HCT116 (cell line): ENCODE data around the gene YTHDF1. TPM values are rescaled to one million over a fixed set of nuclear protein-coding genes. Genes with fewer than 3 reads are reported as not detected.

Experiments
- ATAC-seq: fragments of 200-7000 bp; cut with Tn5 transposase; 2 replicates; pipeline ENCODE4 v1.9.1; 2020; ENCODE audit warnings: mild to moderate bottlenecking, moderate library complexity
- BruUV-seq: library from RNA; stranded (reverse); fragments of 400-500 nt; replicated peaks from 2 replicates; lab custom pipeline; 2021; lab: Mats Ljungman, UMichigan
- CTCF ChIA-PET: fragments of 300-600 bp; sonication (Branson Sonifier 250); formaldehyde crosslinking; loops from one replicate; lab custom pipeline; 2021; ENCODE audit warnings: antibody characterized with exemption; lab: Charles Lee
- POLR2A ChIA-PET: fragments of 300-600, 350-600 bp; sonication (Branson Sonifier 250); formaldehyde crosslinking; loops from one replicate; lab custom pipeline; 2021; ENCODE audit warnings: antibody characterized with exemption; lab: Charles Lee
- RAD21 ChIA-PET, 2 experiments: fragments of 300-600 bp; sonication (Branson Sonifier 250); formaldehyde crosslinking; loops; one replicate each; lab custom pipeline; 2023; ENCODE audit warnings: low total read pairs in 2 of 2; ENCODE audit not compliant: uncharacterized antibody in 2 of 2, unreplicated experiment in 2 of 2, low non-redundant PET in 1 of 2; lab: Charles Lee
- DNase-seq: peaks from one replicate; pipeline ENCODE4 v3.0.0-alpha.2; 2010; ENCODE audit warnings: low read depth, low spot score
- H2AFZ ChIP-seq: fragments of 200-600 bp; shearing (Covaris generic), sonication (generic); 2 replicates; pipeline ENCODE4 v1.6.1; 2017; ENCODE audit warnings: low read depth, mixed run types, mixed read lengths, antibody characterized with exemption, low read length; ENCODE audit not compliant: poor library complexity, severe bottlenecking
- H3K27ac ChIP-seq: 2 replicates; pipeline ENCODE4 v1.5.1; 2012; ENCODE audit warnings: low read depth, low read length
- H3K27me3 ChIP-seq: fragments of 200-600 bp; sonication (generic); 2 replicates; pipeline ENCODE4 v1.6.1; 2016; ENCODE audit warnings: mixed run types, low read length, mixed read lengths; ENCODE audit not compliant: insufficient read depth
- H3K36me3 ChIP-seq, 2 experiments: fragments of 200-500 bp in 1 of 2; fragments of 200-600 bp in 1 of 2; sonication (Bioruptor generic) in 1 of 2; sonication (generic) in 1 of 2; 2 replicates each; pipeline versions ENCODE4 v1.5.1 to v1.6.1; 2014 to 2016; ENCODE audit warnings: low read length in 2 of 2, inconsistent platforms in 1 of 2, mixed read lengths in 1 of 2, mixed run types in 1 of 2; ENCODE audit not compliant: insufficient read depth in 2 of 2, control insufficient read depth in 1 of 2
- H3K4me1 ChIP-seq, 2 experiments: fragments of 200-600 bp in 1 of 2; sonication (generic) in 1 of 2; 2 replicates each; pipeline versions ENCODE4 v1.5.1 to v1.6.1; 2012 to 2017; ENCODE audit warnings: low read length in 2 of 2, inconsistent platforms in 1 of 2, mild to moderate bottlenecking in 1 of 2, mixed read lengths in 1 of 2, mixed run types in 1 of 2, moderate library complexity in 1 of 2; ENCODE audit not compliant: insufficient read depth in 2 of 2, control insufficient read depth in 1 of 2
- H3K4me2 ChIP-seq: fragments of 200-600 bp; sonication (generic); 2 replicates; pipeline ENCODE4 v1.6.1; 2017; ENCODE audit warnings: mixed run types, low read length, mixed read lengths
- H3K4me3 ChIP-seq, 2 experiments: fragments of 200-600 bp in 1 of 2; sonication (generic) in 1 of 2; replicated peaks in 1 of 2; 2 replicates each; pipeline ENCODE4 v1.5.1; 2011 to 2016; ENCODE audit warnings: low read length in 2 of 2, control low read depth in 1 of 2, low read depth in 1 of 2, mild to moderate bottlenecking in 1 of 2, mixed read lengths in 1 of 2, mixed run types in 1 of 2
- H3K79me2 ChIP-seq: fragments of 200-600 bp; sonication (generic); 2 replicates; pipeline ENCODE4 v1.6.1; 2017; ENCODE audit warnings: mild to moderate bottlenecking, mixed run types, low read length, moderate library complexity, mixed read lengths; ENCODE audit not compliant: insufficient read depth
- H3K9ac ChIP-seq: fragments of 200-600 bp; sonication (generic); 2 replicates; pipeline ENCODE4 v1.6.1; 2016; ENCODE audit warnings: low read length, mixed read lengths
- H3K9me2 ChIP-seq: fragments of 200-600 bp; sonication (generic), shearing (Covaris generic); 2 replicates; pipeline ENCODE4 v1.6.1; 2017; ENCODE audit warnings: mixed run types, mild to moderate bottlenecking, moderate library complexity; ENCODE audit not compliant: insufficient read depth
- H3K9me3 ChIP-seq, 2 experiments: fragments of 200-500 bp in 1 of 2; fragments of 200-600 bp in 1 of 2; sonication (Bioruptor generic) in 1 of 2; sonication (generic) in 1 of 2; 2 replicates each; pipeline ENCODE4 v1.6.1; 2014 to 2017; ENCODE audit warnings: low read length in 2 of 2, mixed read lengths in 2 of 2, inconsistent platforms in 1 of 2, low read depth in 1 of 2, mild to moderate bottlenecking in 1 of 2, mixed run types in 1 of 2, moderate library complexity in 1 of 2; ENCODE audit not compliant: control insufficient read depth in 1 of 2, insufficient read depth in 1 of 2
- H4K20me1 ChIP-seq: fragments of 200-600 bp; sonication (generic), shearing (Covaris generic); 2 replicates; pipeline ENCODE4 v1.6.1; 2017; ENCODE audit warnings: mixed run types, mild to moderate bottlenecking, moderate library complexity; ENCODE audit not compliant: insufficient read depth
- CBX3 ChIP-seq: IDR thresholded peaks from 2 replicates; pipeline ENCODE4 v1.6.1; 2012; ENCODE audit warnings: low read depth
- EGR1 ChIP-seq: IDR thresholded peaks from 2 replicates; pipeline ENCODE4 v1.6.1; 2012; ENCODE audit warnings: low read depth
- POLR2A ChIP-seq: IDR thresholded peaks from 2 replicates; pipeline ENCODE4 v1.7.0; 2011; ENCODE audit warnings: borderline replicate concordance; ENCODE audit not compliant: insufficient read depth, insufficient read length; ENCODE audit errors: extremely low read depth
- RAD21 ChIP-seq: IDR thresholded peaks from 2 replicates; pipeline ENCODE4 v1.6.1; 2012; ENCODE audit warnings: low read depth, mild to moderate bottlenecking
- REST ChIP-seq: IDR thresholded peaks from 2 replicates; pipeline ENCODE4 v1.6.1; 2012; ENCODE audit warnings: low read depth
- SIN3A ChIP-seq: IDR thresholded peaks from 2 replicates; pipeline ENCODE4 v1.6.1; 2012; ENCODE audit warnings: low read depth
- SRF ChIP-seq: IDR thresholded peaks from 2 replicates; pipeline ENCODE4 v1.6.1; 2012; ENCODE audit warnings: low read depth
- YY1 ChIP-seq: IDR thresholded peaks from 2 replicates; pipeline ENCODE4 v1.6.1; 2011; ENCODE audit warnings: low read length, low read depth, moderate library complexity, mild to moderate bottlenecking; ENCODE audit not compliant: insufficient replicate concordance; ENCODE audit errors: extremely low read depth
- intact Hi-C: fragments of 100-400 bp; cut with micrococcal nuclease; formaldehyde crosslinking; loops from 2 replicates; pipeline ENCODE4 v1.10.0; 2022
- total RNA-seq: library from RNA; stranded (reverse); gene quantifications from one replicate; pipeline ENCODE4 v1.2.1, GENCODE V29; 2021; ENCODE audit not compliant: unreplicated experiment

The YTHDF1 gene
- total RNA-seq, 1 experiment from 2014 or later, result 42.8 TPM

- intact Hi-C loops, result no loop called here
- RAD21 ChIA-PET, result no interaction called here
- no TSS peak for BruUV-seq
- H3K9me3 ChIP-seq, result no peaks in the 10 kb centered on the region
- no peak overlapping the region for H3K4me2 ChIP-seq
- peaks cover 5 to 8% of the 10 kb centered on the region in 2 experiments; a peak in 2 of 4 replicates for H3K4me1 ChIP-seq
- H3K36me3 ChIP-seq, result peaks cover 57 to 79% of the 10 kb centered on the region in 2 experiments
- no peaks in the 10 kb centered on the region for H3K9me2 ChIP-seq
- TF ChIP-seq EGR1 (no peak), YY1 (no peak), SIN3A (no peak)
- no peak overlapping the region for H3K4me3 ChIP-seq
- H3K9ac ChIP-seq, result no peak overlapping the region
- no peak overlapping the region for H3K27ac ChIP-seq
- POLR2A ChIA-PET, result no interaction called here
- ATAC-seq (no peak), DNase-seq (no peak)
- H3K27me3 ChIP-seq, result no peaks in the 10 kb centered on the region
- CTCF ChIA-PET, result no interaction called here
- H2AFZ ChIP-seq, result no peak overlapping the region
- peaks cover 100% of the 10 kb centered on the region for H3K79me2 ChIP-seq
- H4K20me1 ChIP-seq, result peaks cover 14% of the 10 kb centered on the region; the same call in 1 of the 2 replicates
Observed at GRCh38 chr20:63210011-63210605, 5.8 kb downstream of the YTHDF1 start.

GRCh38 chr20:63208346-63208909, 7.5 kb downstream of the YTHDF1 start:
- no peaks in the 10 kb centered on the region for H3K4me1 ChIP-seq
- H3K4me3 ChIP-seq, result no peak overlapping the region
- peaks cover 66 to 71% of the 10 kb centered on the region in 2 experiments for H3K36me3 ChIP-seq
- RAD21 ChIA-PET, result no interaction called here
- BruUV-seq, result no TSS peak
- H3K79me2 ChIP-seq, result peaks cover 100% of the 10 kb centered on the region
- ATAC-seq, result no peak
- no peak for TF ChIP-seq REST
- TF ChIP-seq SRF, result no peak
- no peak for TF ChIP-seq POLR2A
- TF ChIP-seq RAD21, result no peak
- no peak for TF ChIP-seq EGR1
- TF ChIP-seq CBX3, result no peak
- TF ChIP-seq, all 23 proteins: peak for 0
- peaks cover 14% of the 10 kb centered on the region; the same call in 1 of the 2 replicates for H4K20me1 ChIP-seq
- H3K9ac ChIP-seq, result no peak overlapping the region
- H2AFZ ChIP-seq, result no peak overlapping the region
- no peaks in the 10 kb centered on the region for H3K9me2 ChIP-seq
- H3K9me3 ChIP-seq, result no peaks in the 10 kb centered on the region
- no peak overlapping the region for H3K4me2 ChIP-seq
- H3K27me3 ChIP-seq, result no peaks in the 10 kb centered on the region
- DNase-seq, result no peak
- no peak overlapping the region for H3K27ac ChIP-seq
- intact Hi-C loops, result no loop called here
- POLR2A ChIA-PET, result no interaction called here
- CTCF ChIA-PET, result no interaction called here
